Muscle layer of colon (tissue), 2 donors: Measurements from ENCODE around the gene PRDM16.

Experiments used
- H3K27ac ChIP-seq: one replicate; pipeline ENCODE4 v1.7.0; 2013; ENCODE audit warnings: low read depth, mild to moderate bottlenecking, low read length, moderate library complexity
- H3K27me3 ChIP-seq, 2 donors: one replicate each; pipeline ENCODE4 v1.7.0; 2013; ENCODE audit warnings: low read length in 2 of 2, mild to moderate bottlenecking in 2 of 2; ENCODE audit not compliant: insufficient read depth in 2 of 2, control insufficient read depth in 1 of 2
- H3K36me3 ChIP-seq: one replicate; pipeline ENCODE4 v1.7.0; 2013; ENCODE audit warnings: mild to moderate bottlenecking, low read length; ENCODE audit not compliant: insufficient read depth
- H3K4me1 ChIP-seq: one replicate; pipeline ENCODE4 v1.7.0; 2013; ENCODE audit warnings: mild to moderate bottlenecking, low read length; ENCODE audit not compliant: insufficient read depth
- H3K4me3 ChIP-seq, 2 donors: one replicate each; pipeline ENCODE4 v1.7.0; 2013; ENCODE audit warnings: low read length in 2 of 2, low read depth in 1 of 2, mild to moderate bottlenecking in 1 of 2, moderate library complexity in 1 of 2
- H3K9ac ChIP-seq: one replicate; pipeline ENCODE4 v1.7.0; 2013; ENCODE audit warnings: low read length
- H3K9me3 ChIP-seq: one replicate; pipeline ENCODE4 v1.7.0; 2013; ENCODE audit warnings: mild to moderate bottlenecking, low read length
- donor health status: abdominal sarcoma.
- donor health status: Adenocarcinoma of cecum.

PRDM16 gene

GRCh38 chr1:3464649-3465025 is 395.6 kb downstream of the PRDM16 start:
- Histone ChIP-seq H3K9me3 (no peaks in the 10 kb centered on the region), H3K4me1 (no peaks in the 10 kb centered on the region), H3K36me3 (no peaks in the 10 kb centered on the region), H3K4me3 (no peak overlapping the region), H3K9ac (no peak overlapping the region), H3K27me3 (no peaks in the 10 kb centered on the region), H3K27ac (no peak overlapping the region)

GRCh38 chr1:3465091-3465934 is 396.3 kb downstream of the PRDM16 start:
- no peaks in the 10 kb centered on the region for H3K4me1 ChIP-seq
- no peaks in the 10 kb centered on the region for H3K36me3 ChIP-seq
- H3K4me3 ChIP-seq, result no peak overlapping the region
- H3K27me3 ChIP-seq, result no peaks in the 10 kb centered on the region
- H3K9me3 ChIP-seq, result no peaks in the 10 kb centered on the region
- H3K9ac ChIP-seq, result no peak overlapping the region
- H3K27ac ChIP-seq, result no peak overlapping the region

GRCh38 chr1:3465935-3466321 is 396.9 kb downstream of the PRDM16 start:
- Histone ChIP-seq H3K27ac (no peak overlapping the region), H3K36me3 (no peaks in the 10 kb centered on the region), H3K4me1 (no peaks in the 10 kb centered on the region), H3K27me3 (no peaks in the 10 kb centered on the region), H3K9ac (no peak overlapping the region), H3K9me3 (no peaks in the 10 kb centered on the region), H3K4me3 (no peak overlapping the region)

GRCh38 chr1:3466366-3467075 is 397.5 kb downstream of the PRDM16 start:
- Histone ChIP-seq H3K4me1 (no peaks in the 10 kb centered on the region), H3K27ac (no peak overlapping the region), H3K27me3 (no peaks in the 10 kb centered on the region), H3K4me3 (no peak overlapping the region), H3K9me3 (no peaks in the 10 kb centered on the region), H3K9ac (no peak overlapping the region), H3K36me3 (no peaks in the 10 kb centered on the region)

DNA sequence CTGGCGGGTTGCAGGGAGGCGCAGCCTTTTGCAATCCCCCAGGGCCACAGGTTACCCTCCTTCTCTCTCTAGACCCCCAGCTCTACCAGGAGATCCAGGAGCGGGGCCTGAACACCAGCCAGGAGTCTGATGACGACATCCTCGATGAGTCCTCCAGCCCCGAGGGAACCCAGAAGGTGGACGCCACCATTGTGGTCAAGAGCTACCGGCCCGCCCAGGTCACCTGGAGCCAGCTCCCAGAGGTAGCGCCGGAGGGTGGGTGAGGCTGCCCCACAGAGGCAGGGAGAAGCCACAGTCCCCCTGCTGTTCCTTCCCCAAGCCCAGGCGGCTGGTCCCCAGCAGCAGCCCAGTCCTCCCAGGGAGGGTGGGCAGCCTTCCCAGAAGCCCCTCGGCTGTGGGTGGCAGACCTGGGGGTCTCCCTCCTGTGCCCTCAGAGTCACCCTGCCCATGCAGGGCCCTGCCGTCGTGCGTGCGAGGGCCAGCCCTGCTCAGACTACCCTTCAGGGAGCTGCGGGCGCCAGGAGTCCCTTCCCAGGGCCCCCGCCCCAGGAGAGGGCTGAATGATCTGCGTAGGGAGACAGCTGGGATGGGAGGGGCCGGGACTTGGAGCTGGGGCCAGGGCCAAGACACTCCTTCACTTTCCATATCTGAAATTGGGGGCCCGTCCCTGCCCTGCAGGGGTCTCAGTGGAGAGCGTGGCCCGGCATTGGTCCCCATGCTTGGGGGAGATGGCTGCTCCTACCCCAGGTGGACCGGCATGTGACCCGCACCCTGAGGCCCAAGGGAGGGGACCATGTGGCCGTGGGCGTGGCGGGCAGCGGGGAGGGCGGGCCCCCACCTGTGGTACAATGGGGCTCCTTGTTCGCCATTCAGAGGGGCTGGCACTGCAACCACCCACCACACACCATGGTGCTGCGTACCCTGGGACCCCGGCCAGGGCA is 398.4 kb downstream of the PRDM16 start:
- H3K9ac ChIP-seq, result no peak overlapping the region
- H3K9me3 ChIP-seq, result no peaks in the 10 kb centered on the region
- no peaks in the 10 kb centered on the region for H3K4me1 ChIP-seq
- no peak overlapping the region for H3K27ac ChIP-seq
- no peaks in the 10 kb centered on the region for H3K27me3 ChIP-seq
- H3K36me3 ChIP-seq, result no peaks in the 10 kb centered on the region
- no peak overlapping the region for H3K4me3 ChIP-seq

- Histone ChIP-seq H3K9me3 (no peaks in the 10 kb centered on the region), H3K36me3 (no peaks in the 10 kb centered on the region), H3K4me1 (no peaks in the 10 kb centered on the region), H3K4me3 (no peak overlapping the region), H3K9ac (no peak overlapping the region), H3K27ac (no peak overlapping the region), H3K27me3 (no peaks in the 10 kb centered on the region)
Observed at GRCh38 chr1:3468236-3469103, 399.5 kb downstream of the PRDM16 start.

DNA sequence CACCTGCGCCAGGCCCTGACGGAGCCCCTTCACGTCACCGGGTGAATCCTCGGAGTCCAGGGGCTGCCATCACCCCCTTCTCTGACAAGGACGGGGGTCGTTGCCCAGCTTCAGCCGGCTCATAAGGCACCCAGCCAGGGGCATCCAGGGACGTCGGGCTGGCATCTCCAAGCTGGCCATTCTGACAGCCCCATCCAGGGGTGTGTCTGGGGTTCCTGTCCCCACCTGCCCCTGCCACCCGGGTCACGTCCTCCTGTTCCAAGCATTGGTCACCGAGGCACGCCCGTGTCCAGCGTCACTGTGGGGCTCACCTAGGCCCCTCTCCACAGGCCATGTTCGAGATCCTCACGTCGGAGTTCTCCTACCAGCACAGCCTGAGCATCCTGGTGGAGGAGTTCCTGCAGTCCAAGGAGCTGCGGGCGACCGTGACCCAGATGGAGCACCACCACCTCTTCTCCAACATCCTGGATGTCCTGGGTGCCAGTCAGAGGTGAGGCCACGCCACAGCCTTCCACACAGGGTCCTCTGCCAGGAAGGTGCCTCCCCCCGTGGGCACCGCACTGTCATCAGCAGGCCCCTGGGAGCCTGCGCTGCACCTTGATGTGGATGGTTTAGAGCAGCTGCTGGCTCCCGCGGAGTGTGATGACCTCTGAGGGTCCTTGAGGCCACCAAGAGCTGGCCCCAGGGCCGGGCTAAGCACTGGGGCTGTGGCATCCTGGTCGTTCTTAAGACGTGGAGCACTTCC is 400.3 kb downstream of the PRDM16 start:
- Histone ChIP-seq H3K4me1 (no peaks in the 10 kb centered on the region), H3K4me3 (no peak overlapping the region)

GRCh38 chr1:3469849-3470649 is 401.0 kb downstream of the PRDM16 start:
- no peak overlapping the region for H3K27ac ChIP-seq
- no peak overlapping the region for H3K9ac ChIP-seq
- H3K27me3 ChIP-seq, result peaks cover 0 to 5% of the 10 kb centered on the region in 2 donors
- no peaks in the 10 kb centered on the region for H3K36me3 ChIP-seq
- H3K9me3 ChIP-seq, result no peaks in the 10 kb centered on the region
- H3K4me3 ChIP-seq, result no peak overlapping the region
- no peaks in the 10 kb centered on the region for H3K4me1 ChIP-seq

More for the DNA sequence above, 400.3 kb downstream of the PRDM16 start:
- Histone ChIP-seq H3K27me3 (peaks cover 0 to 5% of the 10 kb centered on the region in 2 donors), H3K36me3 (no peaks in the 10 kb centered on the region), H3K9me3 (no peaks in the 10 kb centered on the region), H3K27ac (no peak overlapping the region), H3K9ac (no peak overlapping the region)

DNA sequence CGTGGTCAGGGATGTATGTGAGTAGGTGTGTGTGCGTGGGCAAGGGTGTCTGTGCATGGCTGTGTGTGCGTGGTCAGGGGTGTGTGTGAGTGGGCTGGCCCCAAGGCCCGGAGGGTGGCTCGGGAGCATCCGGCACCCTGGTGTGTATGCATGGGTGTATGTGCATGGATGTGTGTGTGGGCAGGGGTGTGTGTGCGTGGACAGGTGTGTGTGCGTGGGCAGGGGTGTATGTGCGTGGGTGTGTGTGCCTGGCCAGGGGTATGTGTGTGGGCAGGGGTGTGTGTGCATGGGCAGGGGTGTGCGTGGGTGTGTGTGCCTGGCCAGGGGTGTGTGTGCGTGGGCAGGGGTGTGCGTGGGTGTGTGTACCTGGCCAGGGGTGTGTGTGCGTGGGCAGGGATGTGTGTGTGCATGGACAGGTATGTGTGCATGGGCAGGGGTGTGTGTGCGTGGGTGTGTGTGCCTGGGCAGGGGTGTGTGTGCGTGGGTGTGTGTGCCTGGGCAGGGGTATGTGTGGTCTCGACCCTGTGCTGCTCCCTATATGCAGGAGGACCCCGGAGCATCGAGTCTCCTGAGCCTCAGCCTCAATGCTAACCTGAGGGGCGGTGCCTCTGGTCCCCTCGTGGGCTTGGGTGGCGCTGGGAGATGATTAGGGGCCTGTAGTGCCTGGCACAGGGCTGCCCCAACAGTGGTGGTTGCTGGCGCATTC is 401.8 kb downstream of the PRDM16 start:
- no peak overlapping the region for H3K9ac ChIP-seq
- peaks cover 0 to 5% of the 10 kb centered on the region in 2 donors for H3K27me3 ChIP-seq
- H3K36me3 ChIP-seq, result no peaks in the 10 kb centered on the region
- H3K27ac ChIP-seq, result no peak overlapping the region
- no peaks in the 10 kb centered on the region for H3K9me3 ChIP-seq
- no peaks in the 10 kb centered on the region for H3K4me1 ChIP-seq
- no peak overlapping the region for H3K4me3 ChIP-seq
